Lung (tissue), 12 donors: Measurements from ENCODE around the gene ACADL. TPM values are rescaled to one million over a fixed set of nuclear protein-coding genes. Genes with fewer than 3 reads are reported as not detected.

ENCODE experiments used
- ATAC-seq: fragments of 200-7000 bp; cut with Tn5 transposase; one replicate; pipeline ENCODE4 v1.9.1; 2020; ENCODE audit warnings: moderate number of reproducible peaks; ENCODE audit not compliant: insufficient read depth, low FRiP score
- DNase-seq, 3 donors: peaks; one replicate each; pipeline ENCODE4 v3.0.0-alpha.2; 2013 to 2017
- H3K27ac ChIP-seq, 2 donors: one replicate each; pipeline ENCODE4 v1.5.1; 2013; ENCODE audit warnings: mild to moderate bottlenecking in 2 of 2, moderate library complexity in 2 of 2, control low read depth in 1 of 2, inconsistent platforms in 1 of 2, low read depth in 1 of 2, low read length in 1 of 2
- H3K27me3 ChIP-seq, 3 donors: one replicate each; pipeline ENCODE4 v1.5.1; 2013; ENCODE audit warnings: low read length in 2 of 3; ENCODE audit not compliant: control insufficient read depth in 3 of 3, insufficient read depth in 3 of 3
- H3K36me3 ChIP-seq, 4 donors: one replicate each; pipeline ENCODE4 v1.5.1; 2013; ENCODE audit warnings: low read length in 4 of 4, mild to moderate bottlenecking in 1 of 4, moderate library complexity in 1 of 4; ENCODE audit not compliant: control insufficient read depth in 4 of 4, insufficient read depth in 4 of 4
- H3K4me1 ChIP-seq, 5 donors: one replicate each; pipeline ENCODE4 v1.5.1; 2013; ENCODE audit warnings: low read length in 5 of 5, mild to moderate bottlenecking in 2 of 5, moderate library complexity in 1 of 5; ENCODE audit not compliant: control insufficient read depth in 5 of 5, insufficient read depth in 5 of 5
- H3K4me3 ChIP-seq: one replicate; pipeline ENCODE4 v1.5.1; 2013; ENCODE audit warnings: mild to moderate bottlenecking, control low read depth, moderate library complexity
- H3K9ac ChIP-seq, 2 donors: one replicate each; pipeline ENCODE4 v1.5.1; 2013; ENCODE audit warnings: low read length in 2 of 2, control low read depth in 1 of 2; ENCODE audit not compliant: insufficient read depth in 1 of 2
- H3K9me3 ChIP-seq, 4 donors: one replicate each; pipeline ENCODE4 v1.5.1; 2013; ENCODE audit warnings: low read length in 3 of 4, mild to moderate bottlenecking in 1 of 4, moderate library complexity in 1 of 4; ENCODE audit not compliant: control insufficient read depth in 4 of 4, insufficient read depth in 3 of 4
- WGBS, 2 donors: extraction: QIAGEN DNeasy Blood & Tissue Kit; methylation state at CpG; one replicate each; pipeline ENCODE4 v1.1.7; 2013; 5-methylcytosine and 5-hydroxymethylcytosine counted together
- polyA plus RNA-seq, 2 donors: library from polyadenylated mRNA; stranded (reverse); fragments of 200-250 nt; gene quantifications; one replicate each; pipeline ENCODE4 v1.2.1, GENCODE V29; 2013
- total RNA-seq, 2 donors: library from RNA; depleted of rRNA in 1 of 2; stranded (reverse); fragments of >200 nt in 1 of 2; gene quantifications; one replicate each; pipeline ENCODE4 v1.2.1, GENCODE V29; 2014 to 2021
- TF ChIP-seq, protein P1 (sequence below): IDR thresholded peaks from 2 replicates; pipeline ENCODE4 v1.5.1; 2012; ENCODE audit warnings: mild to moderate bottlenecking; ENCODE audit errors: control extremely low read depth, extremely low read depth
- donor health status: control.
- donor health status: control.
- donor health status: Bipolar disorder and iron deficiency.
- donor health status: healthy.
- donor health status: DM: yes; HTN: yes; CAD: no.

ACADL gene
- total and polyA plus RNA-seq, 4 donors = 7.9 to 43.6 (median 31.2) TPM

DNA sequence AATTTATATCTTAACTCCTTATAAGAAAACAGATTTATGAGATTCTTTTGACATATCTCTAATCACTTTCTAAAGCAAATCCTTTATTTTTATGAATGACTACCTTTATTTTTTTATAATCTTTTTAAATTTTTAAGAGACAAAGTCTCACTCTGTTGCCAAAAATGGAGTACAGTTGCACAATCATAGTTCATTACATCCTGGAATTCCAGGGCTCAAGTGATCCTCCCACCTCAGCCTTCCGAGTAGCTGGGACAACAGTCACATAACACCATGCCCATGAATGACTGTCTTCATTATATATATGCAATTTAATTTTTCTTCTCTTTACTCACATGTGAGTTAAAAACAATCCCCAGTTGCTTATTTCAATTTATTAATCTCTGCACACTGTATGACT is 21.7 kb downstream of the ACADL start:
- TF ChIP-seq, protein P1, sequence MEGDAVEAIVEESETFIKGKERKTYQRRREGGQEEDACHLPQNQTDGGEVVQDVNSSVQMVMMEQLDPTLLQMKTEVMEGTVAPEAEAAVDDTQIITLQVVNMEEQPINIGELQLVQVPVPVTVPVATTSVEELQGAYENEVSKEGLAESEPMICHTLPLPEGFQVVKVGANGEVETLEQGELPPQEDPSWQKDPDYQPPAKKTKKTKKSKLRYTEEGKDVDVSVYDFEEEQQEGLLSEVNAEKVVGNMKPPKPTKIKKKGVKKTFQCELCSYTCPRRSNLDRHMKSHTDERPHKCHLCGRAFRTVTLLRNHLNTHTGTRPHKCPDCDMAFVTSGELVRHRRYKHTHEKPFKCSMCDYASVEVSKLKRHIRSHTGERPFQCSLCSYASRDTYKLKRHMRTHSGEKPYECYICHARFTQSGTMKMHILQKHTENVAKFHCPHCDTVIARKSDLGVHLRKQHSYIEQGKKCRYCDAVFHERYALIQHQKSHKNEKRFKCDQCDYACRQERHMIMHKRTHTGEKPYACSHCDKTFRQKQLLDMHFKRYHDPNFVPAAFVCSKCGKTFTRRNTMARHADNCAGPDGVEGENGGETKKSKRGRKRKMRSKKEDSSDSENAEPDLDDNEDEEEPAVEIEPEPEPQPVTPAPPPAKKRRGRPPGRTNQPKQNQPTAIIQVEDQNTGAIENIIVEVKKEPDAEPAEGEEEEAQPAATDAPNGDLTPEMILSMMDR = no peak
- Histone ChIP-seq H3K27me3 (peaks cover 0 to 5% (median 0%) of the 10 kb centered on the region in 3 donors), H3K36me3 (no peaks in the 10 kb centered on the region), H3K9ac (no peak overlapping the region), H3K9me3 (no peaks in the 10 kb centered on the region), H3K27ac (no peak overlapping the region), H3K4me1 (no peaks in the 10 kb centered on the region), H3K4me3 (no peak overlapping the region)
- DNase-seq = no peak
- ATAC-seq = no peak
- WGBS, 2 donors = 50 to 81% methylated on average over 1 of the region's 1 CpG

DNA sequence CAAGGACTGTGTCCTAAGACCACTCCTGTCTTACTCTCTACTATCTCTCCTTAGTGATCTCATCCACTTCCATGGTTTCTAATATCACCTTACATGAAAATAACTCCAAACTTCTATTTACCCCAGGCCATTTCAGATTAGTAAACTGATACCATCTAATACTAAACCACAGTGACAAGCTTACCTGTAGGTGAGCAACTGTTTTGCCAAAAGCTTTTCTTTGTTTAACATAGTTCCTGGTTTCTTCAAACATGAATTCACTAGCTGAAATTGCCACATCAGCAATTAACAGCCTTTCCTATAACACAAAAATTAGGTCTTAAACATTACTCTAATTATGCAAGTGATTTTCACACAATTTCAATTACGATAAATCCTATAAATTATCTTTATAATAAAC is 22.1 kb downstream of the ACADL start:
- H3K4me1 ChIP-seq = no peaks in the 10 kb centered on the region
- H3K36me3 ChIP-seq = no peaks in the 10 kb centered on the region
- H3K27me3 ChIP-seq = peaks cover 0 to 5% (median 0%) of the 10 kb centered on the region in 3 donors
- H3K4me3 ChIP-seq = no peak overlapping the region
- no peak overlapping the region for H3K27ac ChIP-seq
- DNase-seq = no peak
- no peak for ATAC-seq
- TF ChIP-seq, protein P1 = no peak
- WGBS, 2 donors = 82 to 85% methylated on average over 1 of the region's 1 CpG
- no peaks in the 10 kb centered on the region for H3K9me3 ChIP-seq
- no peak overlapping the region for H3K9ac ChIP-seq

DNA sequence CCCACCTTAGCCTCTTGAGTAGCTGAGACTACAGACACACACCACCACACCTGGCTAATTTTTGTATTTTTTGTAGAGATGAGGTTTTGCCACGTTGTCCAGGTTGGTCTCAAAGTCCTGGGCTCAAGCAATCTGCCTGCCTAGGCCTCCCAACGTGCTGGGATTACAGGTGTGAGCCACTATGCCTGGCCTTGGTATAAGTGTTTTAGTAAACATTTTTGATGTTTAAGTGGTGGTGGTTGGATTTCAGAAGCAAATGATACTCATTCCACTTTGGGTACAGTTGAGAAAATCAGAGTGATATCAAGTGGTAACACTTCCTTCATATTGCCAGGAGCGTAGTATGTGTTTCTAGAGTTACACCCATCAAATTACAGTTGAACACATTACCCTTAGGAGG is 25.4 kb downstream of the ACADL start:
- TF ChIP-seq, protein P1 = no peak
- Histone ChIP-seq H3K9ac (no peak overlapping the region), H3K27me3 (peaks cover 0 to 5% (median 0%) of the 10 kb centered on the region in 3 donors), H3K4me1 (peaks cover 0 to 5% (median 0%) of the 10 kb centered on the region in 5 donors), H3K27ac (no peak overlapping the region), H3K36me3 (no peaks in the 10 kb centered on the region), H3K4me3 (no peak overlapping the region), H3K9me3 (no peaks in the 10 kb centered on the region)
- ATAC-seq = peak; percentile 20
- DNase-seq = no peak
- WGBS, 2 donors = 72 to 89% methylated on average over 3 of the region's 3 CpGs

- H3K27ac ChIP-seq = no peak overlapping the region
- H3K9ac ChIP-seq = no peak overlapping the region
- TF ChIP-seq, protein P1 = peak; percentile 38
- H3K4me1 ChIP-seq = peaks cover 0 to 8% (median 0%) of the 10 kb centered on the region in 5 donors
- H3K36me3 ChIP-seq = no peaks in the 10 kb centered on the region
- no peak overlapping the region for H3K4me3 ChIP-seq
- DNase-seq (peak in 2 of 3 donors; percentile 44 to 46), ATAC-seq (no peak)
- H3K27me3 ChIP-seq = peaks cover 0 to 5% (median 0%) of the 10 kb centered on the region in 3 donors
- H3K9me3 ChIP-seq = no peaks in the 10 kb centered on the region
Observed at GRCh38 chr2:210199186-210199765, 26.0 kb downstream of the ACADL start.
